HEK293T (cell line): ENCODE data around the gene CANX.

Experiments
- CTCF ChIA-PET: fragments of 350-600 bp; formaldehyde crosslinking; extraction: SDS; loops from one replicate; lab custom pipeline; 2021; ENCODE audit warnings: antibody characterized with exemption, inconsistent platforms; lab: Yijun Ruan, JAX
- POLR2A ChIA-PET: fragments of 350-600 bp; formaldehyde crosslinking; extraction: SDS; loops from one replicate; lab custom pipeline; 2020; ENCODE audit warnings: antibody characterized with exemption, inconsistent platforms; lab: Yijun Ruan, JAX
- DNase-seq: peaks from one replicate; pipeline ENCODE4 v3.0.0; 2012; ENCODE audit warnings: mixed read lengths; ENCODE audit errors: extremely low spot score
- ARNT ChIP-seq: fragments of 450-650 bp; IDR thresholded peaks from 2 replicates; pipeline ENCODE4 v1.6.1; 2017; ENCODE audit warnings: mild to moderate bottlenecking
- BHLHE40 ChIP-seq: fragments of 450-650 bp; IDR thresholded peaks from 2 replicates; pipeline ENCODE4 v1.6.1; 2016; ENCODE audit warnings: mild to moderate bottlenecking, moderate library complexity, borderline replicate concordance
- CTBP1 ChIP-seq: fragments of 450-650 bp; IDR thresholded peaks from 2 replicates; pipeline ENCODE4 v1.6.1; 2016; ENCODE audit warnings: borderline replicate concordance
- ELF4 ChIP-seq: fragments of 450-650 bp; IDR thresholded peaks from 2 replicates; pipeline ENCODE4 v1.6.1; 2017; ENCODE audit warnings: antibody characterized with exemption
- FOXA1 ChIP-seq: fragments of 450-650 bp; IDR thresholded peaks from 2 replicates; pipeline ENCODE4 v1.6.1; 2016; ENCODE audit warnings: mild to moderate bottlenecking
- FOXK2 ChIP-seq: fragments of 450-650 bp; IDR thresholded peaks from 2 replicates; pipeline ENCODE4 v1.6.1; 2016; ENCODE audit warnings: mild to moderate bottlenecking
- FOXM1 ChIP-seq: fragments of 450-650 bp; IDR thresholded peaks from 2 replicates; pipeline ENCODE4 v1.6.1; 2017; ENCODE audit warnings: mild to moderate bottlenecking, borderline replicate concordance
- HDGF ChIP-seq: fragments of 450-650 bp; IDR thresholded peaks from 2 replicates; pipeline ENCODE4 v1.6.1; 2017; ENCODE audit warnings: antibody characterized with exemption, borderline replicate concordance
- L3MBTL2 ChIP-seq: fragments of 450-650 bp; conservative IDR thresholded peaks from 2 replicates; pipeline ENCODE4 v1.6.1; 2016; ENCODE audit warnings: mild to moderate bottlenecking
- LEF1 ChIP-seq: fragments of 450-650 bp; IDR thresholded peaks from 2 replicates; pipeline ENCODE4 v1.6.1; 2017; ENCODE audit warnings: mild to moderate bottlenecking, borderline replicate concordance
- NFRKB ChIP-seq: fragments of 450-650 bp; IDR thresholded peaks from 2 replicates; pipeline ENCODE4 v1.6.1; 2016; ENCODE audit warnings: mild to moderate bottlenecking, moderate library complexity
- PKNOX1 ChIP-seq: fragments of 450-650 bp; IDR thresholded peaks from 2 replicates; pipeline ENCODE4 v1.6.1; 2016
- SP1 ChIP-seq: fragments of 450-650 bp; IDR thresholded peaks from 2 replicates; pipeline ENCODE4 v1.6.1; 2017
- SUZ12 ChIP-seq: fragments of 450-650 bp; IDR thresholded peaks from 2 replicates; pipeline ENCODE4 v1.6.1; 2016; ENCODE audit warnings: mild to moderate bottlenecking
- TARDBP ChIP-seq: fragments of 450-650 bp; IDR thresholded peaks from 2 replicates; pipeline ENCODE4 v1.6.1; 2016
- ZNF384 ChIP-seq: fragments of 450-650 bp; IDR thresholded peaks from 2 replicates; pipeline ENCODE4 v1.6.1; 2016

Gene CANX

GRCh38 chr5:179753971-179754370 lies 55.2 kb downstream of the CANX start:
- TF ChIP-seq ZNF384 (no peak), TARDBP (no peak), L3MBTL2 (no peak), SP1 (no peak), FOXK2 (no peak), NFRKB (no peak), SUZ12 (no peak), FOXA1 (no peak), PKNOX1 (no peak)
- no peak for DNase-seq
- ChIA-PET POLR2A (interaction anchor here (1.7 kb wide), 1 partner anchor 130 kb away, joined by 4 read pairs; the partner anchor contains the start of gene HNRNPH1), CTCF (interaction anchor here (1.2 kb wide), 1 partner anchor 9 kb away, joined by 4 read pairs; no protein-coding TSS in a partner anchor)

DNA sequence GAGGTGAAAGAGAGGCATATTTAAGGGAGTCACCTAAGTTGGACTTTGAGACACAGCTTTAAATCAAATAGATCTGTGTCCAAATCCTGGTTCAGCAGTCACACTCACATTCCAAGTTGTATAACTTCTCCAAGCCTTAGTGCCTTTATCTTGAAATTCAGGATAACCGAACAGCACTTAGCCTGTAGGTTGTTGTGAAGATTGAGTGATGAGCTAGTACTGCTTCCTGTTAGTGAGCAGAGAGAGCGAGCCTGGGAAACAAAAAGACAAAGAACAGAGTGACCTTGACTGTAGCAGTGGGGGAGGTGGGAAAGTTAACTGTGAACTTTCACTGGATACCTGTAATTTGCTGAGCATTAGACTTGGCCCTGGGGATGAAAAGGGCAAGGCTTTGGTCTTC lies 56.3 kb downstream of the CANX start:
- TF ChIP-seq BHLHE40 = no peak
- no peak for TF ChIP-seq SUZ12
- no peak for TF ChIP-seq ELF4
- TF ChIP-seq TARDBP = no peak
- no peak for TF ChIP-seq ARNT
- TF ChIP-seq CTBP1 = no peak
- ChIA-PET POLR2A (interaction anchor here (0.8 to 1.7 kb wide), 4 partner anchors 12 to 131 kb away, joined by 3 to 4 read pairs (median 3); partner anchors contain the start of genes HNRNPH1 and MAML1), CTCF (interaction anchor here (0.6 kb wide), 1 partner anchor 22 kb away, joined by 3 read pairs; no protein-coding TSS in a partner anchor)
- no peak for DNase-seq

- CTCF ChIA-PET = no interaction called here
- POLR2A ChIA-PET = no interaction called here
- DNase-seq = no peak
- TF ChIP-seq ARNT (no peak), NFRKB (no peak), BHLHE40 (no peak), ZNF384 (no peak), HDGF (no peak), ELF4 (no peak), FOXA1 (no peak), FOXM1 (no peak), LEF1 (no peak), SP1 (no peak), SUZ12 (no peak), PKNOX1 (no peak), FOXK2 (no peak)
Observed at GRCh38 chr5:179758955-179759354, 60.2 kb downstream of the CANX start.

GRCh38 chr5:179759581-179760551 lies 61.1 kb downstream of the CANX start:
- ChIA-PET CTCF (no interaction called here), POLR2A (no interaction called here)
- TF ChIP-seq HDGF (no peak), TARDBP (no peak), ZNF384 (no peak), L3MBTL2 (no peak), FOXK2 (no peak), SUZ12 (no peak), SP1 (no peak), NFRKB (no peak), ARNT (no peak), CTBP1 (no peak), BHLHE40 (no peak), ELF4 (no peak), LEF1 (no peak)
- DNase-seq = no peak

GRCh38 chr5:179762079-179762780 lies 63.5 kb downstream of the CANX start:
- TF ChIP-seq ARNT (no peak), ZNF384 (no peak), FOXA1 (no peak), TARDBP (no peak), FOXM1 (no peak), FOXK2 (no peak), CTBP1 (no peak)
- POLR2A ChIA-PET = interaction anchor here (0.8 to 1.0 kb wide), 2 partner anchors 30 to 75 kb away, joined by 3 read pairs; partner anchors contain the start of gene MAML1
- DNase-seq = no peak
- CTCF ChIA-PET = interaction anchor here (0.5 to 1.9 kb wide), 14 partner anchors 8 to 712 kb away, joined by 3 to 9 read pairs (median 3); partner anchors contain the start of gene LTC4S

DNA sequence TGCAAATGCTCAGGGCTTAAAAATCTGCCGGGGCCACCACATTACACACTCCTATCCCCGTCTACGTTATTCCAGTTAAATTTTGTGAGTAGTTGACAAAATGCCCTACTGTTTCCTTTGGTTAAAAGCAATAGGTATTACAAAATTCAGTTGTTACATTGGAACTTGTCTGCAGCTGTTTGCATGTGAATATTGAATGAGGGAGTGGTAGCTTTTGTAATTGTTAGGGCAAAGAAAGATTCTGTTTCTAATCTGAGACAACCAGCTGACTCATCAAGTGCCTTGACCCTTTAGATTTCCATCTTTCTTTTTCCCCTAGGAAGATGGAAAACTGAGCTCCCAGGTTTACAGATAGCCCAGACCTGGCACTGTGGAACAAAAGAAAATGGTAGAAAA lies 64.0 kb downstream of the CANX start:
- DNase-seq = no peak
- CTCF ChIA-PET = interaction anchor here (0.5 to 1.9 kb wide), 16 partner anchors 9 to 711 kb away, joined by 3 to 9 read pairs (median 4); partner anchors contain the start of gene LTC4S
- no peak for TF ChIP-seq LEF1
- TF ChIP-seq CTBP1 = no peak
- TF ChIP-seq L3MBTL2 = no peak
- no peak for TF ChIP-seq NFRKB
- TF ChIP-seq SP1 = no peak
- no peak for TF ChIP-seq FOXK2
- no peak for TF ChIP-seq FOXA1
- TF ChIP-seq TARDBP = no peak
- no peak for TF ChIP-seq ARNT
- no peak for TF ChIP-seq ELF4
- TF ChIP-seq BHLHE40 = no peak
- TF ChIP-seq ZNF384 = no peak
- no peak for TF ChIP-seq SUZ12
- TF ChIP-seq HDGF = no peak
- no peak for TF ChIP-seq FOXM1
- TF ChIP-seq PKNOX1 = no peak
- POLR2A ChIA-PET = interaction anchor here (0.8 kb wide), 1 partner anchor 74 kb away, joined by 3 read pairs; no protein-coding TSS in a partner anchor
